Measurements from ENCODE around the gene PTPRD.

DNA sequence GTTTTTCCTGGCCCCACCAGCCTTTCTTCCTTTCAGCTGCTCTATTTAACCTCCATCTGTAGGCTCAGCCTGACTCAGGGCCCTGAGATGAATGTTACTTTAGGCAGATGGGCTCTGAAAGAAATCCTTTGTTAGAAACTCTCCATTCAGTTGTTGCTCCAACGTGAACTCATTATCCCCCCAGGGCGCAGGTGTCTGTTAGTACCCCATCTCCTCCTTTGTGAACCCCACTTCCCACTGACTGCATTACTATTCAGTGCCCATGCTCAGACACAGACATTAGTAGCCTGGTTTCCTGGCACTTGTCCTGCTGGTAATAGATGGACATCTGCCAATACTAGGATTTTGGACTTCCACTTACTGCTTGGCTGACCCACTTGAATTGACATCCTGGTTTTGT, 1271.6 kb downstream of the PTPRD start:
- TF ChIP-seq, protein P1, sequence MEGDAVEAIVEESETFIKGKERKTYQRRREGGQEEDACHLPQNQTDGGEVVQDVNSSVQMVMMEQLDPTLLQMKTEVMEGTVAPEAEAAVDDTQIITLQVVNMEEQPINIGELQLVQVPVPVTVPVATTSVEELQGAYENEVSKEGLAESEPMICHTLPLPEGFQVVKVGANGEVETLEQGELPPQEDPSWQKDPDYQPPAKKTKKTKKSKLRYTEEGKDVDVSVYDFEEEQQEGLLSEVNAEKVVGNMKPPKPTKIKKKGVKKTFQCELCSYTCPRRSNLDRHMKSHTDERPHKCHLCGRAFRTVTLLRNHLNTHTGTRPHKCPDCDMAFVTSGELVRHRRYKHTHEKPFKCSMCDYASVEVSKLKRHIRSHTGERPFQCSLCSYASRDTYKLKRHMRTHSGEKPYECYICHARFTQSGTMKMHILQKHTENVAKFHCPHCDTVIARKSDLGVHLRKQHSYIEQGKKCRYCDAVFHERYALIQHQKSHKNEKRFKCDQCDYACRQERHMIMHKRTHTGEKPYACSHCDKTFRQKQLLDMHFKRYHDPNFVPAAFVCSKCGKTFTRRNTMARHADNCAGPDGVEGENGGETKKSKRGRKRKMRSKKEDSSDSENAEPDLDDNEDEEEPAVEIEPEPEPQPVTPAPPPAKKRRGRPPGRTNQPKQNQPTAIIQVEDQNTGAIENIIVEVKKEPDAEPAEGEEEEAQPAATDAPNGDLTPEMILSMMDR (conservative IDR thresholded peaks at IDR 0.05 in 1 of 2, IDR thresholded peaks at IDR 0.05 in 1 of 2; ENCODE audit: low read depth in 1 of 2, low read length in 2 of 2) = no peak
- TF ChIP-seq EZH2 (IDR thresholded peaks at IDR 0.05; ENCODE audit: low read length, missing control alignments) = no peak

Measured in fibroblast of lung (primary cell).